SK-N-SH treated with all-trans-retinoic acid at 6 μM for 48 hours (cell line): ENCODE measurements around the gene ARHGEF37.

ENCODE experiments used
- ATAC-seq: fragments of 200-7000 bp; cut with Tn5 transposase; 3 replicates; pipeline ENCODE4 v1.9.1; 2020; ENCODE audit warnings: mild to moderate bottlenecking, moderate library complexity
- ARNTL ChIP-seq: fragments of 450-650 bp; formaldehyde crosslinking; IDR thresholded peaks from 2 replicates; pipeline ENCODE4 v1.5.0; 2020; ENCODE audit warnings: low read depth, mild to moderate bottlenecking, moderate library complexity, borderline replicate concordance
- BACH2 ChIP-seq: fragments of 250-450 bp; sonication (Bioruptor Pico); IDR thresholded peaks from 2 replicates; pipeline ENCODE4 v1.9.0; 2021; ENCODE audit warnings: mild to moderate bottlenecking, borderline replicate concordance
- CREB5 ChIP-seq: fragments of 250-450 bp; sonication (Bioruptor Pico); IDR thresholded peaks from 2 replicates; pipeline ENCODE4 v1.5.1; 2020; ENCODE audit warnings: low read depth, mild to moderate bottlenecking, moderate library complexity
- CSDC2 ChIP-seq: fragments of 250-450 bp; sonication (Bioruptor Pico); IDR thresholded peaks from 2 replicates; pipeline ENCODE4 v1.5.0; 2020; ENCODE audit warnings: mild to moderate bottlenecking, moderate library complexity
- ESRRG ChIP-seq: fragments of 250-450 bp; sonication (Bioruptor Pico); IDR thresholded peaks from 2 replicates; pipeline ENCODE4 v1.6.1; 2021; ENCODE audit warnings: mild to moderate bottlenecking
- GLIS3 ChIP-seq: fragments of 250-450 bp; sonication (Bioruptor Pico); IDR thresholded peaks from 2 replicates; pipeline ENCODE4 v1.5.0; 2020; ENCODE audit warnings: mild to moderate bottlenecking, moderate library complexity
- OSR1 ChIP-seq: fragments of 250-450 bp; sonication (Bioruptor Pico); IDR thresholded peaks from 2 replicates; pipeline ENCODE4 v1.8.0; 2022; ENCODE audit warnings: moderate library complexity, mild to moderate bottlenecking, inconsistent platforms
- PATZ1 ChIP-seq: fragments of 250-450 bp; sonication (Bioruptor Pico); IDR thresholded peaks from 2 replicates; pipeline ENCODE4 v1.8.0; 2020; ENCODE audit warnings: mild to moderate bottlenecking, moderate library complexity, borderline replicate concordance
- PPARA ChIP-seq: fragments of 250-450 bp; sonication (Bioruptor Pico); IDR thresholded peaks from 2 replicates; pipeline ENCODE4 v1.5.0; 2020; ENCODE audit warnings: mild to moderate bottlenecking, borderline replicate concordance
- RARB ChIP-seq: fragments of 250-450 bp; sonication (Bioruptor Pico); IDR thresholded peaks from 2 replicates; pipeline ENCODE4 v1.8.0; 2021; ENCODE audit warnings: mild to moderate bottlenecking, moderate library complexity
- SNAI2 ChIP-seq: fragments of 250-450 bp; sonication (Bioruptor Pico); IDR thresholded peaks from 2 replicates; pipeline ENCODE4 v1.5.0; 2020; ENCODE audit warnings: mild to moderate bottlenecking, moderate library complexity
- TCF4 ChIP-seq: fragments of 250-450 bp; sonication (Bioruptor Pico); IDR thresholded peaks from 2 replicates; pipeline ENCODE4 v1.8.0; 2021; ENCODE audit warnings: mild to moderate bottlenecking, moderate library complexity, borderline replicate concordance
- TOX ChIP-seq: fragments of 250-450 bp; sonication (Bioruptor Pico); IDR thresholded peaks from 2 replicates; pipeline ENCODE4 v1.8.0; 2021; ENCODE audit warnings: mild to moderate bottlenecking, moderate library complexity, borderline replicate concordance
- ZC3H10 ChIP-seq: fragments of 250-450 bp; sonication (Bioruptor Pico); IDR thresholded peaks from 2 replicates; pipeline ENCODE4 v1.5.1; 2021; ENCODE audit warnings: mild to moderate bottlenecking, moderate library complexity
- ZFP3 ChIP-seq: fragments of 250-450 bp; sonication (Bioruptor Pico); IDR thresholded peaks from 2 replicates; pipeline ENCODE4 v1.5.0; 2020; ENCODE audit warnings: mild to moderate bottlenecking, moderate library complexity
- ZFP30 ChIP-seq: fragments of 450-650 bp; formaldehyde crosslinking; IDR thresholded peaks from 2 replicates; pipeline ENCODE4 v1.5.0; 2022; ENCODE audit warnings: mild to moderate bottlenecking, moderate library complexity
- ZNF565 ChIP-seq: fragments of 450-650 bp; formaldehyde crosslinking; conservative IDR thresholded peaks from 2 replicates; pipeline ENCODE4 v1.5.0; 2020; ENCODE audit warnings: low read depth, mild to moderate bottlenecking, moderate library complexity
- TF ChIP-seq, protein P1 (sequence below): fragments of 250-450 bp; sonication (Bioruptor Pico); IDR thresholded peaks from 2 replicates; pipeline ENCODE4 v1.5.0; 2020; ENCODE audit warnings: mild to moderate bottlenecking, moderate library complexity
- TF ChIP-seq, protein P2 (sequence below): fragments of 250-450 bp; sonication (Bioruptor Pico); IDR thresholded peaks from 2 replicates; pipeline ENCODE4 v1.8.0; 2021; ENCODE audit warnings: low read depth, mild to moderate bottlenecking, moderate library complexity, borderline replicate concordance

The ARHGEF37 gene

GRCh38 chr5:149537374-149537975 is 43.8 kb upstream of the ARHGEF37 start (continued):
- TF ChIP-seq, protein P1, sequence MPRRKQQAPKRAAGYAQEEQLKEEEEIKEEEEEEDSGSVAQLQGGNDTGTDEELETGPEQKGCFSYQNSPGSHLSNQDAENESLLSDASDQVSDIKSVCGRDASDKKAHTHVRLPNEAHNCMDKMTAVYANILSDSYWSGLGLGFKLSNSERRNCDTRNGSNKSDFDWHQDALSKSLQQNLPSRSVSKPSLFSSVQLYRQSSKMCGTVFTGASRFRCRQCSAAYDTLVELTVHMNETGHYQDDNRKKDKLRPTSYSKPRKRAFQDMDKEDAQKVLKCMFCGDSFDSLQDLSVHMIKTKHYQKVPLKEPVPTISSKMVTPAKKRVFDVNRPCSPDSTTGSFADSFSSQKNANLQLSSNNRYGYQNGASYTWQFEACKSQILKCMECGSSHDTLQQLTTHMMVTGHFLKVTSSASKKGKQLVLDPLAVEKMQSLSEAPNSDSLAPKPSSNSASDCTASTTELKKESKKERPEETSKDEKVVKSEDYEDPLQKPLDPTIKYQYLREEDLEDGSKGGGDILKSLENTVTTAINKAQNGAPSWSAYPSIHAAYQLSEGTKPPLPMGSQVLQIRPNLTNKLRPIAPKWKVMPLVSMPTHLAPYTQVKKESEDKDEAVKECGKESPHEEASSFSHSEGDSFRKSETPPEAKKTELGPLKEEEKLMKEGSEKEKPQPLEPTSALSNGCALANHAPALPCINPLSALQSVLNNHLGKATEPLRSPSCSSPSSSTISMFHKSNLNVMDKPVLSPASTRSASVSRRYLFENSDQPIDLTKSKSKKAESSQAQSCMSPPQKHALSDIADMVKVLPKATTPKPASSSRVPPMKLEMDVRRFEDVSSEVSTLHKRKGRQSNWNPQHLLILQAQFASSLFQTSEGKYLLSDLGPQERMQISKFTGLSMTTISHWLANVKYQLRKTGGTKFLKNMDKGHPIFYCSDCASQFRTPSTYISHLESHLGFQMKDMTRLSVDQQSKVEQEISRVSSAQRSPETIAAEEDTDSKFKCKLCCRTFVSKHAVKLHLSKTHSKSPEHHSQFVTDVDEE (CRISPR knock-in tag) = no peak
- no peak for TF ChIP-seq ZNF565 (CRISPR knock-in tag)
- no peak for TF ChIP-seq CSDC2
- no peak for TF ChIP-seq TCF4 (CRISPR knock-in tag)
- TF ChIP-seq BACH2 (CRISPR knock-in tag) = no peak
- no peak for TF ChIP-seq OSR1 (CRISPR knock-in tag)

DNA sequence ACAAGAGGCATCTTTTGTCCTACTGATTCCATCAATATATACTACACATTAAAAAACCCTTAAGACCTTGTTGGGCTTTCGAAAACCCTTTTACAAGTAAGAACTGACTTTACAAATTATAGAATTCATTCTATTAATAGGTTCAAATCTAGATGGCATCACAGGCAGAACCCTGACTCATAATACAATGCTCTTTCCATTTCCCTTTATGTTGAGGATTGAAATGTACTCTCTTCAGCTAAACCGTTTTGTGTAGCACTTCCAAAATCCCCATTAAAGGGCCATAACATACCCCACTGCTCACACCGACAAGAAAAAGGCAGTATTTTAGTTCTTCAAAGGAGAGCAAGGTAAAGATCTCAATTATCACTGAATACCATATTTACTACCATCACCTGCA is 41.2 kb upstream of the ARHGEF37 start:
- TF ChIP-seq PATZ1 (no peak), CREB5 (no peak), PPARA (CRISPR knock-in tag) (no peak), OSR1 (CRISPR knock-in tag) (no peak), ESRRG (CRISPR knock-in tag) (no peak), RARB (CRISPR knock-in tag) (no peak), CSDC2 (no peak), GLIS3 (CRISPR knock-in tag) (no peak), ARNTL (CRISPR knock-in tag) (no peak), ZFP30 (CRISPR knock-in tag) (no peak), TCF4 (CRISPR knock-in tag) (no peak), TOX (CRISPR knock-in tag) (no peak), ZFP3 (CRISPR knock-in tag) (no peak), ZC3H10 (CRISPR knock-in tag) (no peak), BACH2 (CRISPR knock-in tag) (no peak), SNAI2 (CRISPR knock-in tag) (no peak)
- TF ChIP-seq, protein P2, sequence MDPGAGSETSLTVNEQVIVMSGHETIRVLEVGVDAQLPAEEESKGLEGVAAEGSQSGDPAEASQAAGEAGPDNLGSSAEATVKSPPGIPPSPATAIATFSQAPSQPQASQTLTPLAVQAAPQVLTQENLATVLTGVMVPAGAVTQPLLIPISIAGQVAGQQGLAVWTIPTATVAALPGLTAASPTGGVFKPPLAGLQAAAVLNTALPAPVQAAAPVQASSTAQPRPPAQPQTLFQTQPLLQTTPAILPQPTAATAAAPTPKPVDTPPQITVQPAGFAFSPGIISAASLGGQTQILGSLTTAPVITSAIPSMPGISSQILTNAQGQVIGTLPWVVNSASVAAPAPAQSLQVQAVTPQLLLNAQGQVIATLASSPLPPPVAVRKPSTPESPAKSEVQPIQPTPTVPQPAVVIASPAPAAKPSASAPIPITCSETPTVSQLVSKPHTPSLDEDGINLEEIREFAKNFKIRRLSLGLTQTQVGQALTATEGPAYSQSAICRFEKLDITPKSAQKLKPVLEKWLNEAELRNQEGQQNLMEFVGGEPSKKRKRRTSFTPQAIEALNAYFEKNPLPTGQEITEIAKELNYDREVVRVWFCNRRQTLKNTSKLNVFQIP = no peak
- TF ChIP-seq, protein P1 (CRISPR knock-in tag) = no peak
- ATAC-seq = no peak

- no peak for ATAC-seq
- no peak for TF ChIP-seq ARNTL (CRISPR knock-in tag)
- TF ChIP-seq, protein P1 (CRISPR knock-in tag) = no peak
- no peak for TF ChIP-seq ZC3H10 (CRISPR knock-in tag)
- TF ChIP-seq GLIS3 (CRISPR knock-in tag) = no peak
- TF ChIP-seq OSR1 (CRISPR knock-in tag) = no peak
Observed at GRCh38 chr5:149541893-149542292, 39.4 kb upstream of the ARHGEF37 start.
